K562 (cell line): ENCODE data around the gene RBM15. TPM values are rescaled to one million over a fixed set of nuclear protein-coding genes. Genes with fewer than 3 reads are reported as not detected.

Experiments
- ATF1 ChIP-seq, 2 experiments: fragments of 450-650 bp in 1 of 2; IDR thresholded peaks; 2 replicates each; pipeline ENCODE4 v1.6.1; 2016; ENCODE audit warnings: missing compliant biosample characterization in 1 of 2, missing genetic modification characterization in 1 of 2
- BCOR ChIP-seq: fragments of 450-650 bp; IDR thresholded peaks from 2 replicates; pipeline ENCODE4 v1.6.1; 2016
- CCNT2 ChIP-seq: IDR thresholded peaks from 2 replicates; pipeline ENCODE4 v1.6.1; 2011; ENCODE audit warnings: borderline replicate concordance, low read depth, mild to moderate bottlenecking, moderate library complexity, mixed read lengths, low read length; ENCODE audit not compliant: insufficient read length; ENCODE audit errors: extremely low read depth
- CHD2 ChIP-seq: IDR thresholded peaks from 2 replicates; pipeline ENCODE4 v1.6.1; 2011; ENCODE audit warnings: low read depth, low read length
- DPF2 ChIP-seq: fragments of 450-650 bp; IDR thresholded peaks from 2 replicates; pipeline ENCODE4 v1.6.1; 2016
- EHMT2 ChIP-seq: fragments of 450-650 bp; IDR thresholded peaks from 2 replicates; pipeline ENCODE4 v1.6.1; 2018; ENCODE audit warnings: antibody characterized with exemption
- ETV1 ChIP-seq: fragments of 450-650 bp; conservative IDR thresholded peaks from 2 replicates; pipeline ENCODE4 v1.6.1; 2016; ENCODE audit warnings: missing genetic modification characterization, control low read depth, low read depth, missing compliant biosample characterization
- ETV6 ChIP-seq, 3 experiments: fragments of 150-350 bp in 1 of 3; sonication (generic) in 1 of 3; formaldehyde crosslinking in 1 of 3; IDR thresholded peaks; 2 replicates each; pipeline versions ENCODE4 v1.6.1 to v1.8.0; 2014 to 2022; ENCODE audit warnings: borderline replicate concordance in 2 of 3, low read depth in 2 of 3, antibody characterized with exemption in 1 of 3, low read length in 1 of 3, mild to moderate bottlenecking in 1 of 3, missing genetic modification reagents in 1 of 3
- HNRNPL ChIP-seq: fragments of 200-400 bp; formaldehyde crosslinking; IDR thresholded peaks from 2 replicates; pipeline ENCODE4 v1.6.1; 2017; ENCODE audit warnings: low read depth, mild to moderate bottlenecking, low read length
- ILF3 ChIP-seq: fragments of 450-650 bp; IDR thresholded peaks from 2 replicates; pipeline ENCODE4 v1.6.1; 2018; ENCODE audit warnings: antibody characterized with exemption, mild to moderate bottlenecking, moderate library complexity, borderline replicate concordance
- KLF16 ChIP-seq: IDR thresholded peaks from 2 replicates; pipeline ENCODE4 v1.6.1; 2016; ENCODE audit warnings: antibody characterized with exemption
- MECOM ChIP-seq: fragments of 250-450 bp; sonication (Bioruptor Pico); IDR thresholded peaks from 2 replicates; pipeline ENCODE4 v1.8.0; 2022; ENCODE audit warnings: inconsistent platforms
- NBN ChIP-seq: fragments of 450-650 bp; IDR thresholded peaks from 2 replicates; pipeline ENCODE4 v1.6.1; 2016; ENCODE audit warnings: low read depth, mild to moderate bottlenecking
- NEUROD1 ChIP-seq: fragments of 150-350 bp; IDR thresholded peaks from 2 replicates; pipeline ENCODE4 v1.6.1; 2014; ENCODE audit warnings: borderline replicate concordance, low read length, low read depth; ENCODE audit not compliant: partially characterized antibody
- PTTG1 ChIP-seq: fragments of 450-650 bp; IDR thresholded peaks from 2 replicates; pipeline ENCODE4 v1.6.1; 2016; ENCODE audit warnings: low read depth, mild to moderate bottlenecking, missing genetic modification characterization, missing compliant biosample characterization
- RNF219 ChIP-seq: fragments of 250-450 bp; sonication (Bioruptor Pico); IDR thresholded peaks from 2 replicates; pipeline ENCODE4 v1.5.0; 2022; ENCODE audit warnings: mild to moderate bottlenecking
- SAFB ChIP-seq: fragments of 200-400 bp; formaldehyde crosslinking; IDR thresholded peaks from 2 replicates; pipeline ENCODE4 v1.6.1; 2017; ENCODE audit warnings: low read depth, low read length, borderline replicate concordance
- STAT5B ChIP-seq: fragments of 250-450 bp; sonication (Bioruptor Pico); IDR thresholded peaks from 2 replicates; pipeline ENCODE4 v1.8.0; 2021; ENCODE audit warnings: mild to moderate bottlenecking, inconsistent platforms
- THAP12 ChIP-seq: fragments of 250-450 bp; sonication (Bioruptor Pico); IDR thresholded peaks from 2 replicates; pipeline ENCODE4 v1.9.0; 2021; ENCODE audit warnings: mild to moderate bottlenecking, inconsistent platforms
- VEZF1 ChIP-seq: fragments of 200-800 bp; sonication (Bioruptor generic); IDR thresholded peaks from 2 replicates; pipeline ENCODE4 v1.6.1; 2017; ENCODE audit warnings: missing genetic modification characterization, missing compliant biosample characterization
- ZFP30 ChIP-seq: fragments of 250-450 bp; sonication (Bioruptor Pico); IDR thresholded peaks from 2 replicates; pipeline ENCODE4 v1.8.0; 2022; ENCODE audit warnings: moderate library complexity, mild to moderate bottlenecking, inconsistent platforms, borderline replicate concordance
- ZNF23 ChIP-seq: fragments of 250-450 bp; sonication (Bioruptor Pico); IDR thresholded peaks from 2 replicates; pipeline ENCODE4 v1.4.0; 2020; ENCODE audit warnings: mild to moderate bottlenecking
- ZNF589 ChIP-seq: fragments of 200-800 bp; sonication (Bioruptor generic); IDR thresholded peaks from 2 replicates; pipeline ENCODE4 v1.6.1; 2016; ENCODE audit warnings: low read depth, missing genetic modification characterization, missing compliant biosample characterization
- polyA plus RNA-seq, 8 experiments: library from polyadenylated mRNA; depleted of rRNA in 4 of 8; stranded (reverse) in 5 of 8; unstranded in 3 of 8; fragments of >200 nt; fragmentation: Nextera tagmentation in 2 of 8; fragmentation: Illumina TruSeq in 1 of 8; extraction: Ambion mirVana in 2 of 8; extraction: Trizol in 1 of 8; gene quantifications; 2 replicates each; pipeline versions ENCODE4 v1.2.1 to v1.2.3, GENCODE V29; 2011 to 2014; ENCODE audit warnings: inconsistent platforms in 1 of 8, missing spikeins in 1 of 8
- total RNA-seq, 7 experiments: library from RNA; depleted of rRNA in 6 of 7; stranded (reverse); fragments of >200 nt in 6 of 7; fragmentation: Illumina TruSeq in 2 of 7; extraction: Trizol in 2 of 7; gene quantifications; 2 replicates each; pipeline versions ENCODE4 v1.2.1 to v1.2.3, GENCODE V29; 2011 to 2021; ENCODE audit warnings: low replicate concordance in 1 of 7

Gene RBM15
- total and polyA plus RNA-seq, 9 of the 15 experiments (the other 6 are each of a cell fraction or from before 2014, with no cell fraction given), result 2.4 to 63.4 (median 28.2) TPM

DNA sequence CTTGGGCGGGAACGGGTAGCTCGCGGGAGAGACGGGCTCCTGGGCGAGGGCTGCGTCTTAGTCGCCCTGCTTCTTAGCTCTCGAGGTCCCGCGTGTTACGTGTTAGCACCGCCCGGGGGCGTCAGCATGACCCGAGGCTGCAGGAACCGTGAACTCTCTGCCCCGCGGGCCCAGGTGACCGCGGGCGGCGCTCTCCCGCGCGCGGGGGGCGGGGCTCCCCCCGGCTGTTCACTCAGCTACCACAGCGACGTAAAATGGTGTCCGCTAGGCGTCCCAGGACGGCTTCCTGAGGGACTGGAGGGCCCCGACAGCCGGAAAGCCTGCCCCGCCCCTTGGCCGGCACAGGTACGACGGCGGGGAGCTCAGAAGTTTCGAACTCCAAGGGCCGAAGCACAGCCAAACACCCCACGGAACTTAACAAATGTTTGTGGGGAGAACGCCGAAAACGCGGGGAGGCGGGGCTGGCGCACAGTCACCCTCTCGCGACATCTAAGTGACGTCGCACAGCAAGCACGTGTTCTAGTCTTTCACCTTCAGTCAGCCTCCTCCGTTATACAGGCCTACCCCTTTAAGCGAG is 780 bp upstream of the RBM15 start (continued):
- TF ChIP-seq THAP12 (CRISPR knock-in tag) (peak; percentile 51; the same call in 1 of the 2 replicates), MECOM (CRISPR knock-in tag) (no peak), NEUROD1 (peak; percentile 83), ATF1 (CRISPR knock-in tag; IDR thresholded peaks at IDR 0.05) (peak; percentile 52; the same call in 1 of the 2 replicates), ATF1 (tag; IDR thresholded peaks at IDR 0.05) (peak; percentile 96), CHD2 (no peak), VEZF1 (CRISPR knock-in tag) (peak; percentile 100), ETV6 (IDR thresholded peaks at IDR 0.05; ENCODE audit: borderline replicate concordance in 1 of 2, low read depth in 2 of 2, low read length in 1 of 2) (0 out of 4 replicates have a peak, but pooled peaks of 1 of the 2 experiments have one; percentile 17), ETV6 (CRISPR knock-in tag; IDR thresholded peaks at IDR 0.05; ENCODE audit: borderline replicate concordance) (no peak), CCNT2 (peak; percentile 97), STAT5B (no peak), RNF219 (CRISPR knock-in tag) (no peak), NBN (peak; percentile 91), ETV1 (tag) (peak; percentile 57; the same call in 1 of the 2 replicates), SAFB (peak; percentile 86; the same call in 1 of the 2 replicates), EHMT2 (no peak), DPF2 (peak; percentile 23; the same call in 1 of the 2 replicates), ZNF589 (CRISPR knock-in tag) (no peak), HNRNPL (0 out of 2 replicates have a peak, but pooled peaks have one; percentile 33), ILF3 (no peak), PTTG1 (tag) (no peak), BCOR (peak; percentile 63; the same call in 1 of the 2 replicates), KLF16 (peak; percentile 69), ZFP30 (CRISPR knock-in tag) (no peak), ZNF23 (CRISPR knock-in tag) (no peak)
